Subcutaneous adipose tissue (tissue), 4 donors: ENCODE data around the gene KLHL1. TPM values are rescaled to one million over a fixed set of nuclear protein-coding genes. Genes with fewer than 3 reads are reported as not detected.

ENCODE experiments used
- CTCF ChIP-seq: fragments of 450-650 bp; IDR thresholded peaks from one replicate; pipeline ENCODE4 v1.5.1; 2016; ENCODE audit warnings: low read depth, mild to moderate bottlenecking, control low read depth, antibody characterized with exemption, moderate library complexity
- total RNA-seq, 4 donors: library from RNA; depleted of rRNA; stranded (reverse); fragments of >200 nt; gene quantifications; one replicate each; pipeline ENCODE4 v1.1.0, GENCODE V29; 2016

Gene KLHL1
- total RNA-seq, 4 donors from 2014 or later = not detected

DNA sequence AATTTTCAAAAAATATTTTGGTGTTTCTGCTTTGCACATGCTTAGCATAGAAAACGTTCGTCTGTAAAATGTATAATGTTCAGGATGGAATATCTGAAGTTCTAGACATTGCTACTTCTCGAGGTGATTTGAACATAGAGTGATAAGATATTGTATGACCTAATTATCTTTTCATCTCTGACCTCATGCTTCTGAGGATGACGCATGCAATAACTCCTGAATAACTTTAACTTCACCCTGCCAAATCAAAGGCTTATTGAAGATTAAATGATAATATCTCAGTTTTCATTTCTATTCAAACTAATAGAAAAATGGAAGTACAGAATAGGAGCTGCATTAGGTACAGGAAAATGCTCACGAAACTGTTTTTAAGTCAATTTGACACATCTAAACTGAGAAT lies 151.4 kb downstream of the KLHL1 start:
- no peak for TF ChIP-seq CTCF

- TF ChIP-seq CTCF = no peak
Measured at GRCh38 chr13:69956349-69956748, 151.9 kb downstream of the KLHL1 start.

DNA sequence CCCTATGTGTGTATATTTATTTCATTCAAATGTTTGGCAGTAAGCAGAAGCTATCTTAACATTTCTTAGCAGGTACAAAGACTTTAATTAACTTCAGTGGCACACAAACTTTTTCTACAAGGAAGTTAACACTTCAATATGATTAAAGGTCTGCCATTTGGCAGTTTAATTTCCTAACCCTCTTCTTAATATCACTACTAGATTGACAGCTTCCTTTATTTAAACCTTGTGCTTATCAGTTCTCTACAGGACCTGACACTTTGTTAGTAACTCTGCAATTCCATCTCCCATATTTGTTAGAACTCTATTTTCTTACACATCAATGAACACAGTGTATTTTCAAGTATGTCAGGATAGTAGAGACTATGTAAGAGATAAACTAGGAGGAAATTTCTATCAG lies 153.0 kb downstream of the KLHL1 start:
- TF ChIP-seq CTCF = no peak

GRCh38 chr13:69951412-69951811 lies 156.8 kb downstream of the KLHL1 start:
- TF ChIP-seq CTCF = no peak

- TF ChIP-seq CTCF = no peak
Measured at GRCh38 chr13:69950160-69950559, 158.1 kb downstream of the KLHL1 start.

- TF ChIP-seq CTCF = no peak
Measured at GRCh38 chr13:69948016-69948415, 160.2 kb downstream of the KLHL1 start.

- TF ChIP-seq CTCF = no peak
Measured at GRCh38 chr13:69947582-69947981, 160.7 kb downstream of the KLHL1 start.
